ENCODE measurements around the gene NUBPL. TPM values are rescaled to one million over a fixed set of nuclear protein-coding genes. Genes with fewer than 3 reads are reported as not detected.

NUBPL gene
- total and polyA plus RNA-seq, 12 donors = 3.6 to 27.3 (median 16.9) TPM

DNA sequence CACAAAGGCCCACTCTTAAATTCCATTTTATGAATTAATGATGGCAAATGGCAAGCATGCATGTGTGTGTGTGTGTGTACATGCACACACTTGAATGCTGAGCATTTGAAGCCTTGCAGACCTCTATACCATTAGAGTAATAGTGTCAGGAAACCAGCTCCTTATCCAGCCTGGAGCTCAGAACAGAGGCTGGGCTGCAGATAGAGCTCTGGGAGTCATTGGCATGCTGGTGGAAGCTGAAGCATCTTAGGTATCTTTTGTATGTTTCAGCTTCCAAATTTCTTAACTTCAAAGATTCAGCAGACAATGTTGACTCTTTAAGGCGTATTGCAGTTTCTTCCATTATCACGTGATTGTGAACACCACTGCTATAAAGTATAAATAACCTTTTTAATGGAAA is 323.0 kb downstream of the NUBPL start:
- no peak for DNase-seq
- no peak overlapping the region for H3K4me3 ChIP-seq
- H3K27ac ChIP-seq = no peak overlapping the region
- H3K4me1 ChIP-seq (replicated peaks in 1 of 2) = no peaks in the 10 kb centered on the region
- TF ChIP-seq, protein P1, sequence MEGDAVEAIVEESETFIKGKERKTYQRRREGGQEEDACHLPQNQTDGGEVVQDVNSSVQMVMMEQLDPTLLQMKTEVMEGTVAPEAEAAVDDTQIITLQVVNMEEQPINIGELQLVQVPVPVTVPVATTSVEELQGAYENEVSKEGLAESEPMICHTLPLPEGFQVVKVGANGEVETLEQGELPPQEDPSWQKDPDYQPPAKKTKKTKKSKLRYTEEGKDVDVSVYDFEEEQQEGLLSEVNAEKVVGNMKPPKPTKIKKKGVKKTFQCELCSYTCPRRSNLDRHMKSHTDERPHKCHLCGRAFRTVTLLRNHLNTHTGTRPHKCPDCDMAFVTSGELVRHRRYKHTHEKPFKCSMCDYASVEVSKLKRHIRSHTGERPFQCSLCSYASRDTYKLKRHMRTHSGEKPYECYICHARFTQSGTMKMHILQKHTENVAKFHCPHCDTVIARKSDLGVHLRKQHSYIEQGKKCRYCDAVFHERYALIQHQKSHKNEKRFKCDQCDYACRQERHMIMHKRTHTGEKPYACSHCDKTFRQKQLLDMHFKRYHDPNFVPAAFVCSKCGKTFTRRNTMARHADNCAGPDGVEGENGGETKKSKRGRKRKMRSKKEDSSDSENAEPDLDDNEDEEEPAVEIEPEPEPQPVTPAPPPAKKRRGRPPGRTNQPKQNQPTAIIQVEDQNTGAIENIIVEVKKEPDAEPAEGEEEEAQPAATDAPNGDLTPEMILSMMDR (IDR thresholded peaks at IDR 0.05) = no peak
- TF ChIP-seq POLR2A (IDR thresholded peaks at IDR 0.05) = no peak
- intact Hi-C loops (cut with DNase I) = no loop called here
- no peaks in the 10 kb centered on the region for H3K27me3 ChIP-seq
- 64 to 92% (median 90%) methylated on average over 2 of the region's 2 CpGs for WGBS, 4 donors
- no peaks in the 10 kb centered on the region for H3K36me3 ChIP-seq (replicated peaks in 1 of 2)
- H3K9me3 ChIP-seq (replicated peaks in 1 of 3) = no peaks in the 10 kb centered on the region

DNA sequence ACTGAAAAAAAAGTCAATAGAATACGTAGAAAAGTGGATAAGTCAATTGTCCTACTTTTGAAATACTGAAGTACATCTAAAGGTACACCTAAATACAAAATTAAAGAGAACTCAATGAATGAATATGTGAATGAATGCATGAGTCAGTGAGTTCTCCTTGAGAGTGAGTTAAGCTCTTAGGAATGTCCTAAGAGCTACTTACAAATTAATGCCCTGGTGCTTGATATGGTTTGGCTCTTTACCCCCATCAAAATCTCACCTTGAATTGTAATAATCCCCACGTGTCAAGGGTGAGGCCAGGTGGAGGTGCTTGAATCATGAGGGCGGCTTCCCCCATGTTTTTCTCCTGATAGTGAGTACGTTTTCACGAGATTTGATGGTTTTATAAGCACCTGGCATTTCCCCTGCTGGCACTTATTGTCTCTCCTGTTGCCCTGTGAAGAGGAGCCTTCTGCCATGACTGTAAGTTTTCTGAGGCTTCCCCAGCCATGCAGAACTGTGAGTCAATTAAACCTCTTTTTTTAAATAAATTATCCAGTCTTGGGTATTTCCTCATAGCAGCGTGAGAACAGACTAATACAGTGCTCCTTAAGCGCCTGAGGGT is 323.7 kb downstream of the NUBPL start:
- Histone ChIP-seq H3K27me3 (no peaks in the 10 kb centered on the region), H3K27ac (no peak overlapping the region), H3K4me3 (no peak overlapping the region), H3K36me3 (replicated peaks in 1 of 2) (no peaks in the 10 kb centered on the region), H3K9me3 (replicated peaks in 1 of 3) (no peaks in the 10 kb centered on the region), H3K4me1 (replicated peaks in 1 of 2) (no peaks in the 10 kb centered on the region)
- no peak for DNase-seq
- 87 to 94% (median 91%) methylated on average over 7 of the region's 7 CpGs for WGBS, 4 donors
- intact Hi-C loops (cut with DNase I) = no loop called here
- TF ChIP-seq POLR2A (IDR thresholded peaks at IDR 0.05) = no peak
- TF ChIP-seq, protein P1 (IDR thresholded peaks at IDR 0.05) = no peak

DNA sequence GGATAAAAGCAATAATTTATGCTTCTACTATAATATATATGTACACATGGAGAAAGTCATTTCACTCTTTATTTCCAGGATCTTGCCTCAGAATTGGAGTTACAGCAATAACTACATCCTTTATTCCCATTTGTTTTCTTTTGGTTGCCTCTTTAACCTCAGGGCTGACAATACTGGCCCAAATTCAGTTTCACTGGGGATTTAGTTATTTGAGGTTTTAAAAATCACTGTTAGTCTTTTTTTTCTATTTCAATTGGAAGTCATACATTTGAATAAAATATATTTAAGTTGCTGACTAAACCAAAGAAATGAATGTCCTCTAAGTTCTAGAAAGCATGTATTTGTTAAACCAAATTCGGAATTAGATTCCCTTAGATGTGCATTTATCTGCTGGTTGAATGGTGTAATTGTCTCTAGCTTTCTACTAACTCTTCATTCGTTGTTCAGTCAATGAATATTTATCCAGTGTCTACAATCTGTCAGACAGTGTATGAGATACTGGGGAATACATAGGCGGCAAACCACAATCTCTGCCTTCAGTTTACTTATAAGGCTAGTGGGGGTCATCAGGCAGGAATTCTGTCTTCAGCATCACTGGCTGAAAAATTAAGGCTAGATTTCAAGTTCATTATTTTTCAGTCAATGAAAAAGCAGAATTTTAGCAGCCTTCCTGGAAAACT is 325.1 kb downstream of the NUBPL start:
- no peaks in the 10 kb centered on the region for H3K27me3 ChIP-seq
- TF ChIP-seq, protein P1 (IDR thresholded peaks at IDR 0.05) = no peak
- TF ChIP-seq POLR2A (IDR thresholded peaks at IDR 0.05) = no peak
- H3K9me3 ChIP-seq (replicated peaks in 1 of 3) = no peaks in the 10 kb centered on the region
- no peaks in the 10 kb centered on the region for H3K4me1 ChIP-seq (replicated peaks in 1 of 2)
- no peak overlapping the region for H3K27ac ChIP-seq
- WGBS, 4 donors = 73 to 81% (median 74%) methylated on average over 3 of the region's 3 CpGs
- intact Hi-C loops (cut with DNase I) = no loop called here
- DNase-seq = no peak
- no peaks in the 10 kb centered on the region for H3K36me3 ChIP-seq (replicated peaks in 1 of 2)
- no peak overlapping the region for H3K4me3 ChIP-seq

DNA sequence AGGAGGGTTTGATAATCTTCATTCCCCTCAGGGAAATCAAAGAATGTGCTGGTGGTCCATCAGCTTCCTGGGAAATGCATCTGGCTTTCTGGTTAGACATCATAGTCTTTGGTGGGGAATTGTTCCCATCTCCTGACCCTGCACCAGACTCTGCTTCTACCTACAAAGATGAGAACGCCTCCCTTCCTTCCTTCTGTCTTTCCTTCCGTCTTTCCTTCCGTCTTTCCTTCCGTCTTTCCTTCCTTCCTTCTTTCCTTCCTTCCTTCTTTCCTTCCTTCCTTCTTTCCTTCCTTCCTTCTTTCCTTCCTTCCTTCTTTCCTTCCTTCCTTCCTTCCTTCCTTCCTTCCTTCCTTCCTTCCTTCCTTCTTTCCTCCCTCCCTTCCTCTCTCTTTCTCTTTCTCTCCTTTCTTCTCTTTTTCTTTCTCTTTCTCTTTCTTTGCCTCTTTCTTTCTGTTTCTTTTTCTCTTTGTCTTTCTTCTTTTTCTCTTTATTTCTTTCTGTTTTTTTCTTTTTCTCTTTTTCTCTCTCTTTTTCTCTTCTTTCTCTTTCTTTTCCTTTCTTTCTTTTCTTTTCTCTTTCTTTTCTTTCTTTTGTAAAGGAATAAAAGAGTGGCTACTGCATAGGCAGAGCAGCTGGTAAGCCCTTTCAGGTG is 326.9 kb downstream of the NUBPL start:
- DNase-seq = no peak
- intact Hi-C loops (cut with DNase I) = no loop called here
- WGBS, 4 donors = 81 to 89% (median 86%) methylated on average over 4 of the region's 4 CpGs
- Histone ChIP-seq H3K27ac (no peak overlapping the region), H3K4me3 (no peak overlapping the region), H3K4me1 (replicated peaks in 1 of 2) (no peaks in the 10 kb centered on the region), H3K9me3 (replicated peaks in 1 of 3) (no peaks in the 10 kb centered on the region), H3K27me3 (no peaks in the 10 kb centered on the region), H3K36me3 (replicated peaks in 1 of 2) (no peaks in the 10 kb centered on the region)
- TF ChIP-seq, protein P1 (IDR thresholded peaks at IDR 0.05) = no peak
- no peak for TF ChIP-seq POLR2A (IDR thresholded peaks at IDR 0.05)

All from adrenal gland (tissue), 12 donors.